ENCODE measurements around the gene AZIN2. TPM values are rescaled to one million over a fixed set of nuclear protein-coding genes. Genes with fewer than 3 reads are reported as not detected.

Gene AZIN2
- total RNA-seq, 2 experiments from 2014 or later: 2.5 TPM

GRCh38 chr1:33153650-33154049, 72.7 kb downstream of the AZIN2 start:
- Mint-ChIP-seq H3K9me3 (no peaks in the 10 kb centered on the region), H3K27me3 (no peaks in the 10 kb centered on the region), H3K27ac (no peak overlapping the region), H3K4me1 (ENCODE audit: low read depth) (no peaks in the 10 kb centered on the region), H3K4me3 (no peak overlapping the region), H3K36me3 (ENCODE audit: low read depth) (no peaks in the 10 kb centered on the region)
- ChIA-PET CTCF (no interaction called here), POLR2A (no interaction called here)
- DNase-seq (no peak), ATAC-seq (no peak)
- intact Hi-C loops (cut with micrococcal nuclease): no loop called here
- TF ChIP-seq CTCF (IDR thresholded peaks at IDR 0.05): no peak

GRCh38 chr1:33155877-33156538, 75.1 kb downstream of the AZIN2 start:
- no peaks in the 10 kb centered on the region for H3K9me3 Mint-ChIP-seq
- no peak for TF ChIP-seq CTCF (IDR thresholded peaks at IDR 0.05)
- no peak overlapping the region for H3K4me3 Mint-ChIP-seq
- H3K36me3 Mint-ChIP-seq (ENCODE audit: low read depth): no peaks in the 10 kb centered on the region
- ATAC-seq: no peak
- intact Hi-C loops (cut with micrococcal nuclease): no loop called here
- CTCF ChIA-PET: no interaction called here
- H3K4me1 Mint-ChIP-seq (ENCODE audit: low read depth): no peaks in the 10 kb centered on the region
- POLR2A ChIA-PET: no interaction called here
- H3K27ac Mint-ChIP-seq: no peak overlapping the region
- DNase-seq: no peak
- no peaks in the 10 kb centered on the region for H3K27me3 Mint-ChIP-seq

- Mint-ChIP-seq H3K27me3 (no peaks in the 10 kb centered on the region), H3K36me3 (ENCODE audit: low read depth) (no peaks in the 10 kb centered on the region), H3K27ac (peak overlapping the region; percentile 17), H3K4me3 (no peak overlapping the region), H3K4me1 (ENCODE audit: low read depth) (no peaks in the 10 kb centered on the region), H3K9me3 (no peaks in the 10 kb centered on the region)
- no peak for DNase-seq
- intact Hi-C loops (cut with micrococcal nuclease): no loop called here
- ChIA-PET CTCF (no interaction called here), POLR2A (no interaction called here)
- no peak for TF ChIP-seq CTCF (IDR thresholded peaks at IDR 0.05)
- no peak for ATAC-seq
Observed at GRCh38 chr1:33157131-33157530, 76.2 kb downstream of the AZIN2 start.

- no peak for DNase-seq
- Mint-ChIP-seq H3K4me1 (ENCODE audit: low read depth) (no peaks in the 10 kb centered on the region), H3K27me3 (no peaks in the 10 kb centered on the region), H3K4me3 (no peak overlapping the region), H3K9me3 (no peaks in the 10 kb centered on the region), H3K36me3 (ENCODE audit: low read depth) (no peaks in the 10 kb centered on the region), H3K27ac (no peak overlapping the region)
- CTCF ChIA-PET: no interaction called here
- TF ChIP-seq CTCF (IDR thresholded peaks at IDR 0.05): no peak
- intact Hi-C loops (cut with micrococcal nuclease): no loop called here
- POLR2A ChIA-PET: interaction anchor here (0.7 to 1.0 kb wide), 3 partner anchors 22 to 220 kb away, joined by 3 read pairs; no protein-coding TSS in a partner anchor
- ATAC-seq: no peak
Observed at GRCh38 chr1:33158366-33158765, 77.4 kb downstream of the AZIN2 start.

- H3K36me3 Mint-ChIP-seq (ENCODE audit: low read depth): no peaks in the 10 kb centered on the region
- H3K9me3 Mint-ChIP-seq: no peaks in the 10 kb centered on the region
- TF ChIP-seq CTCF (IDR thresholded peaks at IDR 0.05): no peak
- intact Hi-C loops (cut with micrococcal nuclease): no loop called here
- DNase-seq: no peak
- ATAC-seq: no peak
- no peak overlapping the region for H3K4me3 Mint-ChIP-seq
- POLR2A ChIA-PET: interaction anchor here (0.6 to 1.3 kb wide), 3 partner anchors 9 to 298 kb away, joined by 3 read pairs; no protein-coding TSS in a partner anchor
- no peaks in the 10 kb centered on the region for H3K4me1 Mint-ChIP-seq (ENCODE audit: low read depth)
- H3K27ac Mint-ChIP-seq: no peak overlapping the region
- H3K27me3 Mint-ChIP-seq: no peaks in the 10 kb centered on the region
- CTCF ChIA-PET: interaction anchor here (1.0 kb wide), 1 partner anchor 14 kb away, joined by 3 read pairs; no protein-coding TSS in a partner anchor
Observed at GRCh38 chr1:33159577-33159976, 78.6 kb downstream of the AZIN2 start.
